ENCODE results near the gene BTAF1.

GRCh38 chr10:91910467-91910866, 13.1 kb upstream of the BTAF1 start:
- no peak for TF ChIP-seq EZH2 (IDR thresholded peaks at IDR 0.05; ENCODE audit: borderline replicate concordance, low read length)
- no peak for TF ChIP-seq CTCF (IDR thresholded peaks at IDR 0.05; ENCODE audit: low read length)

Measured in OCI-LY1 (cell line).